RWPE1 (cell line): ENCODE data around the gene SCNN1B.

Source experiments
- CTCF ChIA-PET: fragments of 350-600 bp; sonication (Branson Sonifier 250); formaldehyde crosslinking; extraction: SDS; loops from one replicate; lab custom pipeline; 2021; lab: Yijun Ruan, JAX
- POLR2A ChIA-PET: fragments of 400-600 bp; formaldehyde crosslinking; extraction: SDS; loops from one replicate; lab custom pipeline; 2020; ENCODE audit warnings: antibody characterized with exemption; ENCODE audit not compliant: low non-redundant PET; lab: Yijun Ruan, JAX
- DNase-seq: peaks from one replicate; pipeline ENCODE4 v3.0.0; 2012; ENCODE audit warnings: low spot score
- H3K27ac ChIP-seq: fragments of 450-650 bp; 2 replicates; pipeline ENCODE4 v1.5.1; 2017
- TF ChIP-seq, protein P1 (sequence below): fragments of 450-650 bp; conservative IDR thresholded peaks from 2 replicates; pipeline ENCODE4 v1.5.1; 2017; ENCODE audit warnings: low read depth, mild to moderate bottlenecking

The SCNN1B gene

DNA sequence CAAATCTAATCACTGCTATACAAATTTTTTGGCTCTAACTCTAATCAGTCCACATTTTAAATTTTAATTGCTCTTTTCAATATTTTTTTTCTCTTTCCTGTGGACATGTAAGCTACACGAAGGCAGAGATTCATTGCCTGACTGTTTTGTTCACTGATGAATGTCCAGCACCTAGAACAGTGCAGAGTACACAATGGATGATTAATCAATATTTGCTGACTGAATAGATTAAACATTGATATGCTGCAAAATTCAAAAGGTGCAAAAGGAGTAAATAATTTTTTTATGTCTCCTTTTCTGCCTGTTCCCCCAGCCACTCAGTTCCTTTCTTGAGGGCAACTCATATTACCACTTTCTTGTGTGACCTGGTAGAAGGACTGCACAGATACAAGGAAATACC is 32.8 kb downstream of the SCNN1B start:
- H3K27ac ChIP-seq = no peak overlapping the region
- CTCF ChIA-PET = no interaction called here
- POLR2A ChIA-PET = no interaction called here
- TF ChIP-seq, protein P1, sequence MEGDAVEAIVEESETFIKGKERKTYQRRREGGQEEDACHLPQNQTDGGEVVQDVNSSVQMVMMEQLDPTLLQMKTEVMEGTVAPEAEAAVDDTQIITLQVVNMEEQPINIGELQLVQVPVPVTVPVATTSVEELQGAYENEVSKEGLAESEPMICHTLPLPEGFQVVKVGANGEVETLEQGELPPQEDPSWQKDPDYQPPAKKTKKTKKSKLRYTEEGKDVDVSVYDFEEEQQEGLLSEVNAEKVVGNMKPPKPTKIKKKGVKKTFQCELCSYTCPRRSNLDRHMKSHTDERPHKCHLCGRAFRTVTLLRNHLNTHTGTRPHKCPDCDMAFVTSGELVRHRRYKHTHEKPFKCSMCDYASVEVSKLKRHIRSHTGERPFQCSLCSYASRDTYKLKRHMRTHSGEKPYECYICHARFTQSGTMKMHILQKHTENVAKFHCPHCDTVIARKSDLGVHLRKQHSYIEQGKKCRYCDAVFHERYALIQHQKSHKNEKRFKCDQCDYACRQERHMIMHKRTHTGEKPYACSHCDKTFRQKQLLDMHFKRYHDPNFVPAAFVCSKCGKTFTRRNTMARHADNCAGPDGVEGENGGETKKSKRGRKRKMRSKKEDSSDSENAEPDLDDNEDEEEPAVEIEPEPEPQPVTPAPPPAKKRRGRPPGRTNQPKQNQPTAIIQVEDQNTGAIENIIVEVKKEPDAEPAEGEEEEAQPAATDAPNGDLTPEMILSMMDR = no peak
- DNase-seq = no peak

DNA sequence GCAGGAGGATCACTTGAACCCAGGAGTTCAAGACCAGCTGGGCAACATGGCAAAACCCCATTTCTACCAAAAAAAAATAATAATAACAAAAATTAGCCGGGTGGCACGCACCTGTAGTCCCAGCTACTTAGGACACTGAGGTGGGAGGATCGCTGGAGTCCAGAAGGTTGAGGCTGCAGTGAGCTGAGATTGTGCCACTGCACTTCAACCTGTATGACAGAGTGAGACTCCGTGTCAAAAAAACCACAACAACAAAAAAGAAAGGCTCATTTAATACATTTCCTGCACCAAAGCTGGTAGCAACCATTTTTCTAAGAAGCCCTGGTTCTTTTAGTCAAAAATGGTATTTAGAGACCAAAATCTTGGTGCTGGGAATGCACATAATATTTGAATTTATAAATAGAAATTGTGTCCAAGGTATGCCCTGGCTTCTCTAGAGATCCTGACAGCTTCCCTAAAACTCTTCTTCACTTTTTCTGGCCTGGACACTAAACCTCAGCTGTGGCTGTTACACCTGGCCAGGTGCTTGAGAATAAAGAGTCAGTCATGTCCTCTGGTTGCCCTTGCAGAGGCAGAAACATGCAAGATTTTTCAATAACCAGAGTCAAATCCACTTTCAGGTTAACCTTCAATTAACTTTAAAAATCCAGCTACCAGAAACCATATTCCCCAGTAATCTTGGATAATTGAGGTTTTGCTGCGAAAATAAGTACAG is 35.9 kb downstream of the SCNN1B start:
- DNase-seq = no peak
- no peak overlapping the region for H3K27ac ChIP-seq
- POLR2A ChIA-PET = no interaction called here
- TF ChIP-seq, protein P1 = no peak
- CTCF ChIA-PET = no interaction called here

- DNase-seq = no peak
- TF ChIP-seq, protein P1 = no peak
- H3K27ac ChIP-seq = no peak overlapping the region
- POLR2A ChIA-PET = no interaction called here
- CTCF ChIA-PET = interaction anchor here (0.7 kb wide), 1 partner anchor 10 kb away, joined by 3 read pairs; no protein-coding TSS in a partner anchor
Measured at GRCh38 chr16:23339787-23340186, 37.7 kb downstream of the SCNN1B start.

DNA sequence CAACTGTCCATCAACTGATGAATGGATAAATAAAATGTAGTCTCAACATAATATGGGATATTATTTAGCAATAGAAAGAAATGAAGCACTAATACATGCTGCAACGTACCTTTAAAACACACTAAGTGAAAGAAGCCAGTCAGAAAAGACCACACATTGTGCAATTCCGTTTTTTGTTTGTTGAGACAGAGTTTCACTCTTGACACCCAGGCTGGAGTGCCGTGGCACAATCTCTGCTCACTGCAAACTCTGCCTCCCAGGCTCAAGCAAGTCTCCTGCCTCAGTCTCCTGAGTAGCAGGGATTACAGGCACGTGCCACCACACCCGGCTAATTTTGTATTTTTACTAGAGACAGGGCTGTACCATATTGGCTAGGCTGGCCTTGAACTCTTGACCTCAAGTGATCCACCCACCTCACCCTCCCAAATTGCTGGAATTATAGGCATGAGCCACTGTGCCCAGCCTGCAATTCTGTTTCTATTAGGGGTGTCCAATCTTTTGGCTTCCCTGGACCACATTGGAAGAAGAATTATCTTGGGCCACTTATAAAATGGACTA is 40.1 kb downstream of the SCNN1B start:
- TF ChIP-seq, protein P1 = no peak
- H3K27ac ChIP-seq = no peak overlapping the region
- ChIA-PET CTCF (no interaction called here), POLR2A (no interaction called here)
- no peak for DNase-seq

DNA sequence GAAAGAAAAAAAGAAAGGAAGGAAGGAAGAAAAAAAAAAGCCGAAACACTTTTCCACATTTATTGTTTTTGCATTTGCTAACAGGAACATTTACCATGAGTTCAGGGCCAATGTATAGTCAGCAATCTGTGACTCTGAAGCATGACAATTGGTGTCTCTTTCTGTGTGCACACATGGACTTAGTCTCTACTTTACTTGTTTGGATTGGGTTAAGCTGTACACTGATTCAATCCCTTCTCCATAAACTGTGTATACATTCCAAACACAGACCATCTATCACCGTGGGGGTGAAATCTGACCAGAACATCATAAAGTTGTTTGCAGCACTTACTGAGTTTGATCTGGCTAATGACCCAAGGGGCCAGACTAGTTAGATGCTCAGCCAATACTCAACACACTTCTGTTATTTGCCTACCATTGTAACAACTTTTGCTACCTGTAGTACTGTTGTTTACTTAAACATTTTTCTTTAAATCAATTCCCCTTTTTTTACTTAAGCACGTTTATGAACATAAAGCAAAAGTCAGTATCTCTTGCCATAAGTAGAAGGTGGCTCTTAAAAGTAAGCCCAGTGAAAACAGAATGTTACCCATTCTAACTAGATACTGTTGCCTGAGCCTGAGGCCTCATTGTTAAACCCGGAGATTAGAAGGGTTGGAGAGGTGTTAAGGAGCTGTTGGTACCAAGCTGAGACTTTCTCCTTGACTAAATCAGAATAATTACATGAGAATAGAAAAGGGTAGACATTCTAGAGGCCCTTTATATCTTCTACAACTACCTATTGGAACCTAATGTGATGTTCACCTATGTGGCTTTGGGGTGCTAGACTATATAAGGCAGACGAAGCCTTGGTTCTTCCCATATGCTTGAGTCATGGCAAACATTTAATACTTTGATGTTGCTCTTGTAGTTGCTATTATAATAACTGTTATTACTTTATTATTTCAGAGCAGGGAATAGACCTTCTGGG is 41.8 kb downstream of the SCNN1B start:
- ChIA-PET POLR2A (no interaction called here), CTCF (no interaction called here)
- TF ChIP-seq, protein P1 = no peak
- no peak for DNase-seq
- no peak overlapping the region for H3K27ac ChIP-seq

GRCh38 chr16:23345237-23345636 is 43.1 kb downstream of the SCNN1B start:
- H3K27ac ChIP-seq = no peak overlapping the region
- ChIA-PET POLR2A (no interaction called here), CTCF (no interaction called here)
- DNase-seq = no peak
- TF ChIP-seq, protein P1 = no peak
